CD14-positive monocyte (primary cell): ENCODE data around the gene TAF10. TPM values are rescaled to one million over a fixed set of nuclear protein-coding genes. Genes with fewer than 3 reads are reported as not detected.

Experiments used
- DNase-seq, 3 donors: peaks; one replicate each; pipeline ENCODE4 v3.0.0-alpha.2; 2011 to 2022
- H2AFZ ChIP-seq: 2 replicates; pipeline ENCODE4 v1.6.0; 2012; ENCODE audit warnings: mild to moderate bottlenecking, low read depth, low read length, inconsistent platforms; ENCODE audit not compliant: insufficient read depth, poor library complexity, severe bottlenecking
- H3K27ac ChIP-seq, 2 donors: 1 replicate in 1 of 2; 2 replicates in 1 of 2; pipeline ENCODE4 v1.5.1; 2012 to 2013; ENCODE audit warnings: low read length in 2 of 2, control low read depth in 1 of 2, inconsistent platforms in 1 of 2, low read depth in 1 of 2, mild to moderate bottlenecking in 1 of 2
- H3K27me3 ChIP-seq, 2 donors: one replicate each; pipeline versions ENCODE4 v1.6.0 to v1.6.1; 2011 to 2013; ENCODE audit warnings: low read length in 2 of 2; ENCODE audit not compliant: control insufficient read depth in 2 of 2, insufficient read depth in 2 of 2
- H3K36me3 ChIP-seq, 2 donors: replicated peaks in 1 of 2; 1 replicate in 1 of 2; 2 replicates in 1 of 2; pipeline versions ENCODE4 v1.5.1 to v1.6.1; 2012 to 2013; ENCODE audit warnings: low read length in 2 of 2, control low read depth in 1 of 2, inconsistent platforms in 1 of 2, mild to moderate bottlenecking in 1 of 2; ENCODE audit not compliant: insufficient read depth in 2 of 2, control insufficient read depth in 1 of 2
- H3K4me1 ChIP-seq, 2 donors: 1 replicate in 1 of 2; 2 replicates in 1 of 2; pipeline versions ENCODE4 v1.5.1 to v1.6.1; 2012 to 2013; ENCODE audit warnings: low read length in 2 of 2, control low read depth in 1 of 2, inconsistent platforms in 1 of 2, mild to moderate bottlenecking in 1 of 2, moderate library complexity in 1 of 2; ENCODE audit not compliant: insufficient read depth in 2 of 2, control insufficient read depth in 1 of 2
- H3K4me2 ChIP-seq: replicated peaks from 2 replicates; pipeline ENCODE3; 2012; ENCODE audit warnings: low read length, moderate library complexity, mild to moderate bottlenecking; ENCODE audit not compliant: poor library complexity, severe bottlenecking; ENCODE audit errors: extremely low read depth
- H3K4me3 ChIP-seq, 3 experiments: fragments of 200-600 bp in 1 of 3; sonication (generic) in 1 of 3; replicated peaks in 1 of 3; 1 replicate in 2 of 3; 2 replicates in 1 of 3; pipeline ENCODE4 v1.5.1; 2011 to 2013; ENCODE audit warnings: low read length in 3 of 3, mild to moderate bottlenecking in 3 of 3, control low read depth in 2 of 3, low read depth in 2 of 3, inconsistent platforms in 1 of 3, moderate library complexity in 1 of 3
- H3K79me2 ChIP-seq: 2 replicates; pipeline ENCODE4 v1.6.0; 2012; ENCODE audit warnings: mild to moderate bottlenecking, control low read depth, inconsistent platforms, low read length, moderate library complexity; ENCODE audit not compliant: insufficient read depth
- H3K9ac ChIP-seq: 2 replicates; pipeline ENCODE4 v1.6.0; 2017; ENCODE audit warnings: low read length, mild to moderate bottlenecking; ENCODE audit not compliant: insufficient read depth, poor library complexity, severe bottlenecking
- H3K9me3 ChIP-seq, 2 donors: replicated peaks in 1 of 2; 1 replicate in 1 of 2; 2 replicates in 1 of 2; pipeline versions ENCODE4 v1.5.1 to v1.6.1; 2012 to 2013; ENCODE audit warnings: low read length in 2 of 2, control low read depth in 1 of 2; ENCODE audit not compliant: control insufficient read depth in 1 of 2, insufficient read depth in 1 of 2
- H4K20me1 ChIP-seq: 2 replicates; pipeline ENCODE4 v1.6.0; 2012; ENCODE audit warnings: mild to moderate bottlenecking, low read length, control low read depth, moderate library complexity; ENCODE audit not compliant: insufficient read depth
- H3K27ac Mint-ChIP-seq, 7 donors: one replicate each; pipeline ENCODE4 v1.8.0; 2020; ENCODE audit warnings: mild to moderate bottlenecking in 7 of 7, mixed read lengths in 7 of 7, moderate library complexity in 6 of 7, inconsistent platforms in 2 of 7
- H3K27me3 Mint-ChIP-seq, 3 donors: one replicate each; pipeline ENCODE4 v1.8.0; 2021 to 2022; ENCODE audit warnings: low read depth in 3 of 3, mild to moderate bottlenecking in 3 of 3, mixed read lengths in 3 of 3, moderate library complexity in 3 of 3, inconsistent platforms in 1 of 3
- H3K36me3 Mint-ChIP-seq, 2 donors: one replicate each; pipeline ENCODE4 v1.8.0; 2020; ENCODE audit warnings: mixed read lengths in 2 of 2, inconsistent platforms in 1 of 2, mild to moderate bottlenecking in 1 of 2
- H3K4me1 Mint-ChIP-seq: one replicate; pipeline ENCODE4 v1.8.0; 2020; ENCODE audit warnings: mild to moderate bottlenecking, mixed read lengths
- H3K4me3 Mint-ChIP-seq, 2 donors: one replicate each; pipeline ENCODE4 v1.8.0; 2020; ENCODE audit warnings: mild to moderate bottlenecking in 2 of 2, mixed read lengths in 2 of 2, moderate library complexity in 1 of 2
- H3K9me3 Mint-ChIP-seq, 7 donors: one replicate each; pipeline ENCODE4 v1.8.0; 2020 to 2022; ENCODE audit warnings: mixed read lengths in 7 of 7, mild to moderate bottlenecking in 6 of 7, moderate library complexity in 6 of 7, inconsistent platforms in 2 of 7
- CTCF ChIP-seq: fragments of 200-600 bp; IDR thresholded peaks from one replicate; pipeline ENCODE4 v1.8.0; 2022; ENCODE audit warnings: antibody characterized with exemption, mild to moderate bottlenecking
- WGBS: methylation state at CpG from one replicate; pipeline ENCODE4 v1.1.5; 2013; ENCODE audit warnings: missing lambda C conversion rate; ENCODE audit not compliant: insufficient coverage; 5-methylcytosine and 5-hydroxymethylcytosine counted together
- intact Hi-C, 2 donors: fragments of 100-400 bp; cut with micrococcal nuclease; formaldehyde crosslinking; loops; one replicate each; pipeline versions ENCODE4 v1.15.0 to v1.15.1; 2023
- polyA plus RNA-seq, 3 donors: library from polyadenylated mRNA; depleted of rRNA in 1 of 3; unstranded in 2 of 3; stranded (reverse) in 1 of 3; fragments of 300-500 nt in 2 of 3; fragments of >200 nt in 1 of 3; fragmentation: Illumina TruSeq in 2 of 3; gene quantifications; 1 replicate in 2 of 3; 2 replicates in 1 of 3; pipeline ENCODE4 v1.2.3, GENCODE V29; 2012 to 2021

TAF10 gene
- polyA plus RNA-seq, 3 donors: 137 to 233 (median 232) TPM

GRCh38 chr11:6611092-6611962 is 689 bp downstream of the TAF10 start:
- H3K27ac ChIP-seq: peak overlapping the region; percentile 74 to 99
- Mint-ChIP-seq H3K9me3 (no peaks in the 10 kb centered on the region), H3K4me1 (peaks cover 27% of the 10 kb centered on the region), H3K27ac (peak overlapping the region in 6 of 7 donors; percentile 90 to 96 (median 95)), H3K4me3 (peak overlapping the region; percentile 86 to 93), H3K27me3 (no peaks in the 10 kb centered on the region), H3K36me3 (peaks cover 42 to 44% of the 10 kb centered on the region in 2 donors)
- H3K27me3 ChIP-seq: no peaks in the 10 kb centered on the region
- H3K4me1 ChIP-seq: peaks cover 47 to 56% of the 10 kb centered on the region in 2 donors
- peak overlapping the region; percentile 69 to 87 (median 76) for H3K4me3 ChIP-seq
- intact Hi-C loops: loop anchor here (5.0 to 10.0 kb wide), 5 partner anchors 41 to 379 kb away; partner anchors contain the start of genes FHIP1B (in 2 of the 2), ARFIP2 (in 1 of the 2), CNGA4 (in 1 of the 2) and SMPD1 (in 1 of the 2)
- peaks cover 68% of the 10 kb centered on the region for H3K79me2 ChIP-seq
- peaks cover 29% of the 10 kb centered on the region for H4K20me1 ChIP-seq
- 7% methylated on average over 32 of the region's 39 CpGs for WGBS
- no peak for DNase-seq
- peaks cover 67 to 71% of the 10 kb centered on the region in 2 donors for H3K36me3 ChIP-seq
- peak overlapping the region; percentile 57 for H2AFZ ChIP-seq
- H3K4me2 ChIP-seq: peak overlapping the region; percentile 96
- peak overlapping the region; percentile 93 for H3K9ac ChIP-seq
- H3K9me3 ChIP-seq: no peaks in the 10 kb centered on the region
- no peak for TF ChIP-seq CTCF

DNA sequence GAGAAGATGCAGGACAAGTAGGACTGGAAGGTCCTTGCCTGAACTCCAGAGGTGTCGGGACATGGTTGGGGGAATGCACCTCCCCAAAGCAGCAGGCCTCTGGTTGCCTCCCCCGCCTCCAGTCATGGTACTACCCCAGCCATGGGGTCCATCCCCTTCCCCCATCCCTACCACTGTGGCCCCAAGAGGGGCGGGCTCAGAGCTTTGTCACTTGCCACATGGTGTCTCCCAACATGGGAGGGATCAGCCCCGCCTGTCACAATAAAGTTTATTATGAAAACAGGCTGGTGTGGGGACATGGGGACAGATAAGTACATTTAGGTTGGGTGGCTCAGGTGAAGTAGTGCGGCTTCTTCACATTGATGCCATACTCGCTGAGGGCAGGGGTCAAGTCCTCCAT is 1.4 kb downstream of the TAF10 start:
- 97% methylated on average over 3 of the region's 6 CpGs for WGBS
- peak overlapping the region in 5 of 7 donors; percentile 77 to 96 (median 95) for H3K27ac Mint-ChIP-seq
- peaks cover 60 to 63% of the 10 kb centered on the region in 2 donors for H3K36me3 ChIP-seq

More for the DNA sequence above, 1.4 kb downstream of the TAF10 start:
- Histone ChIP-seq H3K27ac (peak overlapping the region; percentile 74 to 99), H3K4me1 (peaks cover 54 to 59% of the 10 kb centered on the region in 2 donors), H3K4me2 (peak overlapping the region; percentile 96), H3K9ac (no peak overlapping the region), H3K4me3 (peak overlapping the region in 1 of 3 experiments; percentile 87), H2AFZ (no peak overlapping the region), H3K9me3 (no peaks in the 10 kb centered on the region), H3K27me3 (no peaks in the 10 kb centered on the region), H4K20me1 (peaks cover 33% of the 10 kb centered on the region), H3K79me2 (peaks cover 68% of the 10 kb centered on the region)
- Mint-ChIP-seq H3K4me3 (no peak overlapping the region), H3K4me1 (peaks cover 19% of the 10 kb centered on the region), H3K27me3 (no peaks in the 10 kb centered on the region), H3K36me3 (peaks cover 42 to 51% of the 10 kb centered on the region in 2 donors), H3K9me3 (no peaks in the 10 kb centered on the region)
- TF ChIP-seq CTCF: no peak
- intact Hi-C loops: loop anchor here (5.0 to 10.0 kb wide), 5 partner anchors 42 to 378 kb away; partner anchors contain the start of genes FHIP1B (in 2 of the 2), ARFIP2 (in 1 of the 2), CNGA4 (in 1 of the 2) and SMPD1 (in 1 of the 2)
- DNase-seq: no peak
